Stimulated activated CD4-positive, alpha-beta T cell treated with anti-CD3 and anti-CD28 coated beads, Interleukin-4, amount 100 ng/mL, for 48 hours (primary cell): ENCODE results near the gene ESPL1.

Experiments
- DNase-seq, 2 donors: peaks; one replicate each; pipeline ENCODE4 v3.0.0-alpha.2; 2020; ENCODE audit warnings: low read depth in 2 of 2

ESPL1 gene

DNA sequence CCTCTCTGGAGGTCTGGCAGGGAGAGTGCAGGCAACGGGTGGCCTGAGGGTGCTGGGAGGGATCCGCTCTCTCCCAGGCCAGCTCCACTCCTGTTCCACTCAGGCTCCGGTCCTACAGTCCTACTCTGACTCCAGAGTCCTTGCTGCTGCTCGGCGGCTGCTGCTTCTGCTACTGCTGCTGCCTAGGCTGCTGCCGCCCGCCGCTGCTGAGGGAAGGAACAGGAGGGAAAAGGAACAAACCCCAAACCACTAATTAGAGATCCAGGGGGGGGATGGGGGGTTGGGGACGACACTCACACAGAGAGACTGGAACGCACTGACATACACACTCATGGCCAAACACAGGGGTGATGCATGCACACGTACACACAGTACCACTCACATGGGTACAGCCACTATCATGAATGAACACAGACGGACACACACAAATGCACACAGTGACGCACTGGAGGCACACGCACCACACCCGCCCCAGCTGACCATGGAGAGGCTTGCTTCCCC lies 68.1 kb downstream of the ESPL1 start, which contains the start of gene SP7:
TSS of gene SP7 (minus strand) at position 174 of the 501 bp plus-strand sequence. CDS start 708 bp downstream, outside the sequence.
- DNase-seq = no peak

DNA sequence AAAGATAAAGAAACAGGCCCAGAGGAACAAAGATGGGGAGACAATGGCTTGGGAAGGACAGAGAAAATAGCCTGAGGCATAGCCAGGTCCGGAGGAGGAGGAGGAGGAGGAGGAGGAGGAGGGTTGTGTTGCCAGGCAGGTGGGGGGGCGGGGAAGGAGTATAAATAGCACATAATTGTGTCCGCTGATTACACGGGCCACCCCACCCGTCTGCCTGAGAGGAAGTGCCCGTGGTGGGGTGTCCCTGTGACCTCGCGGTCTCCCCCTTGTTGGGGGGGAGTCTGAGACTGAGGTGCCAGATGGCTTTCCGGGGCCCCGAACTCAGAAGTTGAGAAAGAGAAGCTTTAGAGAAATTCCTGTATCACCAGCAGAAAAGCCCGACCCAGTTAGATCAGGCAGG lies 69.9 kb downstream of the ESPL1 start:
- no peak for DNase-seq

DNA sequence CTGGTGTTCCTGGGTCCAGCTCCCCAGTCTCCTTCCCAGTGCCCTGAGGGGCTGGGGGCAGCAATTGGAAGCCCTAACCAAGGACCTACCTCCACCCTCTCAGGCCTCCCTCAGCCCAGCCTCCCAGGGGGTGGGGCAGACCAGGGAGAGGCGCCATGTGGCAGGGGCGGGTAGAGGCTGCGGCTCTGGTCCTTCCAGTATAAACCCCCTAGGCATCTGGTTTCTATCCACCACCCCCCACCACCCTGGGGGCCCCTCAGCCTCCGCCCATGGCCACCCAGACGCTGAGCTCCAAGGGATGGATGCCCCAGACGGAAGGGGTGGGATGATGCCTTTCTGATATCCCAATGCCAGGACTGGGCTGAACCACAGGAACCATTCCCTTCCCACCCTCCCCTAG lies 70.8 kb downstream of the ESPL1 start:
- no peak for DNase-seq

DNA sequence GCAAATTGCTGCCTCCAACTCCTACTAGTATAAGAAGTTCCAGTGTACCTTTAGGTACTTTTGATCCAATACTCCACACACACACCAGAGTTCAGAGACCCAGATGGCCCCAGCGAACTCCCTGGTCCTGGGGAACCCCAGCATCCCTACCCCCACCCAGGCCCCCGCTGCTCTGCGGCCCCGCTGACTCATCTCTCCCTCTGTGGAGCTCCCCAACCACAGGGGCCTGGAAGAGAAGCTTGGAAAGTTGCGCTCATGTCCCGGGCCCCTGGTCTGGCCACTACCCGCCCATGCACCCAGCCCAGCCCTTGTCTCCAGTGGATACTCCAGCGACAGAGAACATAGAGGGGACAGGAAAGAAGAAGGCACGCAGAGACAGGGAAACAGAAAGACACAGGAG lies 72.3 kb downstream of the ESPL1 start:
- no peak for DNase-seq
